ENCODE measurements around the gene OLFML3.

GRCh38 chr1:114015075-114015474 is 35.8 kb downstream of the OLFML3 start:
- TF ChIP-seq, protein P1, sequence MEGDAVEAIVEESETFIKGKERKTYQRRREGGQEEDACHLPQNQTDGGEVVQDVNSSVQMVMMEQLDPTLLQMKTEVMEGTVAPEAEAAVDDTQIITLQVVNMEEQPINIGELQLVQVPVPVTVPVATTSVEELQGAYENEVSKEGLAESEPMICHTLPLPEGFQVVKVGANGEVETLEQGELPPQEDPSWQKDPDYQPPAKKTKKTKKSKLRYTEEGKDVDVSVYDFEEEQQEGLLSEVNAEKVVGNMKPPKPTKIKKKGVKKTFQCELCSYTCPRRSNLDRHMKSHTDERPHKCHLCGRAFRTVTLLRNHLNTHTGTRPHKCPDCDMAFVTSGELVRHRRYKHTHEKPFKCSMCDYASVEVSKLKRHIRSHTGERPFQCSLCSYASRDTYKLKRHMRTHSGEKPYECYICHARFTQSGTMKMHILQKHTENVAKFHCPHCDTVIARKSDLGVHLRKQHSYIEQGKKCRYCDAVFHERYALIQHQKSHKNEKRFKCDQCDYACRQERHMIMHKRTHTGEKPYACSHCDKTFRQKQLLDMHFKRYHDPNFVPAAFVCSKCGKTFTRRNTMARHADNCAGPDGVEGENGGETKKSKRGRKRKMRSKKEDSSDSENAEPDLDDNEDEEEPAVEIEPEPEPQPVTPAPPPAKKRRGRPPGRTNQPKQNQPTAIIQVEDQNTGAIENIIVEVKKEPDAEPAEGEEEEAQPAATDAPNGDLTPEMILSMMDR (IDR thresholded peaks at IDR 0.05), result no peak
- TF ChIP-seq EP300 (IDR thresholded peaks at IDR 0.05), result no peak
